NCI-H226 (cell line): ENCODE data around the gene CDC42BPA.
"Not testable (repeated sequence)": the region's sequence is repeated elsewhere in the genome, so short reads cannot be mapped to it uniquely, and the experiment has no call there.

Experiments
- DNase-seq: peaks from one replicate; pipeline ENCODE4 v3.0.0-alpha.2; 2015

CDC42BPA gene

GRCh38 chr1:227308367-227309336 lies 9.6 kb downstream of the CDC42BPA start:
- DNase-seq: no peak

DNA sequence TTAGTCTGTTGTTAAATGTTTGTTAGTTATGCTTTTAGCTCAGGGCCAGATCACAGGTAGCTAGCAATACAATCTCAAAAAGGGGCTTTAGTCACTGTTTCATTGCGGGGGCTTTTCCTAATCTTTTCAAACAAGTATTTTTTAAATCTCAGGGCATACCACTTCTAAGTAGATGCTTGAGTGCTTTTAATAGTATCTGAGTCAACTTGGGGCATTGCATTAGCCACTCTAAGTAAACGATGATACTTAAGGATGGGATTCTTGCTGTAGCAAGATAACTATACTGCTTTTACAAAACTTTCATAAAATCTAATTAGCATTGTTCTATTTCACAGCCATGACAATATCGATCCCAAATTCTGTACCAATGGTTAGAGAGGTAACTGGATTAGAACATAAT lies 11.6 kb downstream of the CDC42BPA start:
- DNase-seq: no peak

- DNase-seq: no peak
Observed at GRCh38 chr1:227305894-227306626, 12.2 kb downstream of the CDC42BPA start.

GRCh38 chr1:227304665-227305064 lies 13.6 kb downstream of the CDC42BPA start:
- no peak for DNase-seq

DNA sequence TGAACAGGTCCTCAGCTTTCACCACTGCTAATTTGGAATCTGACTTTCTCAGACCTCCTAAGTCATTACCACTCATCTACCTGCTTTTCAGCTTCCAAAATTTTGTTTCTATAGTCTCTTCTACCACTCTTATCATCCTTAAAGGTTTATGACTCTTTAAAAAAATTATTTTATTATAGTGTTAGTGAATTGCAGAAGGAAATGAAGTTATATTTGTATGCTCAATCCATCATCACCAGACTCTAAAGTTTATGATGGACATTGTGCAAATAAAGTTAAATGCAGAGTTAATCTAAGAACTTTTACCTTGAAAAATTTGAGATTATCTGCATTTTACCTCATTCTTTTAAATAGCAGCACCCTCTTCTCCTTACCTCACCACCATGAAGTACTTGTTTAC lies 14.6 kb downstream of the CDC42BPA start:
- no peak for DNase-seq

DNA sequence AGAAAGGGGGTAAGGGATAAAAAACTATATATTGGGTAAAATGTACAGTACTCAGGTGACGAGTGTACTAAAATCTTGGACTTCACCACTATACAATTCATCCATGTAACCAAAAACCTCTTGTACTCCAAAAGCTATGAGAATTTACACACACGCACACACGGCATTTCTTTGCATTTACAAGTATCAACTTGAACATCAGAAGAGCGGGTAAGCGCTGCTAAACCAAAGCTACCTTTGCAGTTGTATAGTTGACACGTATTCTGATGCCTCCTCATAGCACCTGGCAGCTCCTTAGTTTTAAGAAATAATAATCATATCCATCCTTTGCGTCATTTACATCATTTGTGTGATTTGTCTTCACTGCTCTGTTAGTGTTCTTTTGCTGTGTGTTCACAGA lies 17.6 kb downstream of the CDC42BPA start:
- DNase-seq: no peak

GRCh38 chr1:227299688-227300087 lies 18.6 kb downstream of the CDC42BPA start:
- no peak for DNase-seq

DNA sequence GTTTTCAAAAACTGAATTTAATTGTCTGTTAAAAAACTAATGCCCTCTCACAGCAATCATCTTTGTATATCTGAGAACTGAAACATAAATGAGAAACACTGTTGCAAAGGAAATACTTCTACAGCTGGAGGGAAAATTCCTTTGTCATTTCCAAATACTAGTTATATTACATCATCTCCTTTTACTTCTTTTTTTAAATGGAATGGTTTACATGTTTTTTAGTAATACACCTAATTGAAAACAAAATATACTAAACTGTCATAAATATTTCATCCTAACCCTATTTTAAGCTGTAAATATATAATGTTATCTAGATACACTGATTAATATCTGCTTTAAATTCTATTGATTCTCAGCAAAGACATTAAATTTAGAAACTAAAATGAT lies 19.1 kb downstream of the CDC42BPA start:
- no peak for DNase-seq

DNA sequence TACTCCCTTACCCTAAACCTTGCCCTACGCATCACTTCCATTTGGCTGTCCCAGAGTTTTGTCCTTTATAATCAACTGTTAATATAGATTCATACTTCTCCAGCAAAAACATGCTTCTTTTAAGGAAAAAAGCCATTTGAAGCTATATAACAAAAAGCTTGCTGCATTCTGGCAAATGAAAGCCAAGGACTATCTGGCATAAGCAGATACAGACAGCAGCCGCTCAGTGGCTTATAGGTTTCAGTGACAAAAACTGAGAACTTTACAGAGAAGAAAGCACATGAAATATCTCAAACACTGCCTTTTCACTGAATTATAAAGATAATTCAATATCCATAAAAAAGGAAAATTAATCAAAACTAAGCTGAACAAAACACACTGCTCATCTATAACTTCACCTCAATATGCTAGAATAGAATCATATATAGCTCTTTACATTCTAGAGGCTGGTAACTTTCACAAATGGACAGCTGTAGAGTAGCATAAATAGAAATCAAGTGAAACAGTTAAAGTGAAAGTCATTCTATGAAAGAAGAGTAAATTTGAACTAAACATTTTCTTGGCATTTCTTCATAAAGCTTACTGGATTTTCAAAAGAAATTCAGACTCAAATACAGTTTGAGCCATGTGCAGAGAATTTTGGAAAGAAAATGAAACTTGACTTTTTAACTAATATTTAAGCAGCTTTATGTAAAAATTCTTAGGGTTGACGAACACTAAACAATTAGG lies 19.6 kb downstream of the CDC42BPA start:
- DNase-seq: no peak

DNA sequence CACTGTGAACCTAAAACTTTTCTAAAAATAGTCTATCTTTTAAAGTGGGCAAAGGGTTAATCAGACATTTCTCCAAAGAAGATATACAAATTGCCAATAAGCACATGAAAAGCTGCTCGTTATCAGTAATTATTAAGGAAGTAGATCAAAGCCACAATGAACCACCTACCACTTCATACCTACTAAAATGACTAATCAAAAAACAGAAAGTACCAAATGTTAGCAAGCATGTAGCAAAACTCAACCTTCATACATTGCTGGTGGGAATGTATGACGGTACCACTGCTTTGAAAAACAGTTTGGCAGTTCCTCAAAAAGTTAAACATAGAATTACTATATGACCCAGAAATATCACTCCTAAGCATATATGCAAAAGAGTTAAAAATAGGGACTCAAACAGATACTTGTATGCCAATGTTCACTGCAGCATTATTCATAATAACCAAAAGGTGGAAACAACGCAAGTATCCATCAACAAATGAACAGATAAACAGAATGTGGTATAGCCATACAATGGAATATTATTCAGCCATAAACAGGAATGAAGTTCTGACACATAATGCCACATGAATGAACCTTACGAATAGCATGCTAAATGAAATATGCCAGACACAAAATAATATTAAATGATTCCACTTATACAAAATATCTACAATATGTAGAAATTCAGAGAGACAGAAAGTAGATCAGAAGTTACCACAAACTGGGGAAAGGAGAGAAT lies 21.1 kb downstream of the CDC42BPA start:
- DNase-seq: no peak

- no peak for DNase-seq
Observed at GRCh38 chr1:227295609-227296008, 22.7 kb downstream of the CDC42BPA start.

DNA sequence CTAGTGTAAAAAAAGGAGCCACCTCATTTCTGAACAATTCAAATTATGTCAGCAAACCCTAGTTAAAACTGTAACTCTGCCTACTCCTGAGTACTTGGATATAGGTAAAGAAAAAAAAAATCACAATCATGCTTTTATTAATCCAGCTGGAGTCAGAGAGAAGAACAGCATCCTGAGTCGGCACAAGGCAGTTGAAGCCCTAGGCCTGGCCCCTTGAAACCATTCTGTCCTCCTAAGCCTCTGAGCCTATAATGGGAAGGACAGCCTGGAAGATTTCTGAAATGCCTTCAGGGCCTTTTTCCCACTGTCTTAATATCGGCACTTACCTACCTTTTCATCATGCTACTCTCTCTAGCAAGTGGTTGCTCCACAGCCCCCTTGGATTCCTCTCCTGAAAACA lies 32.5 kb downstream of the CDC42BPA start:
- DNase-seq: no peak

DNA sequence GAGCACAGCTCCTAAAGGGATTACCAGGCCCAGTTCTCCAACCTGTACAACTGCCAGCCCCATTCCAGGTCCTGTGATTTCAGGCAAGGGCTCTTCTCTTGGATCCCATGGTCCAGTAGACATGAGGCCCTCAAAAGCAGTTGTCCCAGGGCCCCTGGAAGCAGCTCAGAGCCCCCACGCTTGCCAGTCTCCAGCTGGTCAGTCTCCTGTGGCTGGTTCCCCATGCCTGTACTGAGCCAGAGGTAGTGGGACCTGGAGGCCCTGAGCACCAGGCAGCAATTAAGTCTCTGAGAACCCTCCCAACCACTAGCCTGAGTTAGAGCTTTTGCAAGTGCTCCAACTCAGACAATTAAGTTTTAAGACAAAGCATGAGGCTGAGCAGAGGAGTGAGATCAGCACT lies 36.9 kb downstream of the CDC42BPA start:
- no peak for DNase-seq

- DNase-seq: no peak
Observed at GRCh38 chr1:227280836-227281235, 37.5 kb downstream of the CDC42BPA start.

DNA sequence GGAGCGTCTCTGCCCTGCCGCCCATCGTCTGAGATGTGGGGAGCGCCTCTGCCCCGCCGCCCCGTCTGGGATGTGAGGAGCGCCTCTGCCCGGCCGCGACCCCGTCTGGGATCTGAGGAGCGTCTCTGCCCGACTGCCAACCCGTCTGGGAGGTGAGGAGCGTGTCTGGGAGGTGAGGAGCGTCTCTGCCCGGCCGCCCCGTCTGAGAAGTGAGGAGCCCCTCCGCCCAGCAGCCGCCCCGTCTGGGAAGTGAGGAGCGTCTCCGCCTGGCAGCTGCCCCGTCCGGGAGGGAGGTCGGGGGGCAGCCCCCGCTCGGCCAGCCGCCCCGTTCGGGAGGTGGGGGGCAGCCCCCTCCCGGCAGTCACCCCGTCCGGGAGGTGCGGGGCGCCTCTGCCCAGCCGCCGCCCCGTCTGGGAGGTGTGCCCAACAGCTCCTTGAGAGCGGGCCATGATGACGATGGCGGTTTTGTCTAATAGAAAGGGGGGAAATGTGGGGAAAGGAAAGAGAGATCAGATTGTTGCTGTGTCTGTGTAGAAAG lies 42.1 kb downstream of the CDC42BPA start:
- not testable (repeated sequence) for DNase-seq

DNA sequence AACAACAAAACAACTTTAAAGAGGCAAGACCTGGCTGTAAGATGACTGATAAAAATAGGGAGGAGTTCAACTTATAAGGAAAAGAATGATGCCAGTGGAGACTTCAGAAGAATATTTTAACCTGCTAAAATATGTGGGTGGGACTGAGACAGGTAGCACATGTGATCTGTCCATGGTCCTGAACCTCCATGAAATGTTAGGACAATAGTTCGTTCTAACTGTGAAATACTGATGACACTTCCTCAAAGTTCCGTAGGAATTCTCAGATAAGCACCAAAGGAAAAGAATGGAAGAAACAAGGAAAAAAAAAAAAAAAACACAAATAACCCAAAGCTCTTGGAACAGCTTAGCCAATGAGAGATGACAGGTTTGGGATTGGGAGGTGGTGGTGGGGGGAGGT lies 44.7 kb downstream of the CDC42BPA start:
- DNase-seq: no peak

- DNase-seq: no peak
Observed at GRCh38 chr1:227272428-227272827, 45.9 kb downstream of the CDC42BPA start.

DNA sequence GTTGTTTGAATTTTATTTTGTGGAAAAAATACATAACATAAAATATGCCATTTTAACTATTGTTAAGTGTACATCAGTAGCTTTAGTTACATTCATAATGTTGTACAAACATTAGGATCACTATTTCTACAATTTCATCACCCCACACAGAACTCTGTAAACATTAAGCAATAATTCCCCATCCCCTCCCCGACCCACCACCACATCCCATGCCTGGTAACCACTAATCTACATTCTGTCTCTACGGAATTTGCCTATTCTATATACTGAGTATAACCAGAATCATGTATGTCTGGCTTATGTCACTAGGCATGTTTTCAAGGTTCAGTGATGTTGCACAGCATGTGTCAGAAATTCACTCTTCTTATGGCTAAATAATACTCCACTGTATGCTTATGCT lies 47.7 kb downstream of the CDC42BPA start:
- no peak for DNase-seq

DNA sequence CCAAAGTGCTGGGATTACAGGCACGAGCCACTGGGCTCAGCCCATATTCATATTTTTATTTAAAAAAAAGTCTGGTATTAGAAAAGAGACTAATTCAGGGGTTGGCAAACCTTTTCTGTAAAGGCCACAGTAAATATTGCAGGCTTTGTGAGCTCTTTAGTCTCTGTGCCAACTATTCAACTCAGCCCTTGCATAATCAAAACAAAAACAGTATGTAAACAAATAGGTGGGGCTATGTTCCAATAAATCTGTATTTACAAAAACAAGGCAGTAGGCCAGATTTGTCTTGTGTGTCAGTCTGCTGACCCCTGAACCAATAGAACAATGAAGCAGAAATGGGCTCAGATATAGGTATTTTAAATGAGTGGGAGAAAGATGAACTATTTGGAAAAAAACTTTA lies 49.3 kb downstream of the CDC42BPA start:
- no peak for DNase-seq

DNA sequence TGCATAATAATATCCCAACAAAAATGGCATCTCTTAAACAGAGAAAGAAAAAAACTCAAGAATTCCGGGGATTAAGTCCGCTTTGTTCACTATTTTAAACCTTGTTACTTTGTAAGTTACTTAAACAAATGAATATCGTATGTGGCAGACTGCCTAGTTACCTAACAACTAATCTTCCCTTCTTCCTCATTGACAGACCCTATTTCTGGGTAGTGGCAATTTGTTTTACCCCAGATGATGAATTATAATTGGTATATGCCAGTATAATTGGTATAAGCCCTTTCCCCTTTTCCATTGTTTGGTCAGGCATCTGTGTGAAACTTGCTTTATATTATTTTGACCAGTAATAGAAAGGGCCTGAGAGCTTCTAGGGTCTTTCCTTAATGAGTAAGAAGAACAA lies 52.4 kb downstream of the CDC42BPA start:
- DNase-seq: no peak

- DNase-seq: no peak
Observed at GRCh38 chr1:227263869-227264268, 54.4 kb downstream of the CDC42BPA start.

DNA sequence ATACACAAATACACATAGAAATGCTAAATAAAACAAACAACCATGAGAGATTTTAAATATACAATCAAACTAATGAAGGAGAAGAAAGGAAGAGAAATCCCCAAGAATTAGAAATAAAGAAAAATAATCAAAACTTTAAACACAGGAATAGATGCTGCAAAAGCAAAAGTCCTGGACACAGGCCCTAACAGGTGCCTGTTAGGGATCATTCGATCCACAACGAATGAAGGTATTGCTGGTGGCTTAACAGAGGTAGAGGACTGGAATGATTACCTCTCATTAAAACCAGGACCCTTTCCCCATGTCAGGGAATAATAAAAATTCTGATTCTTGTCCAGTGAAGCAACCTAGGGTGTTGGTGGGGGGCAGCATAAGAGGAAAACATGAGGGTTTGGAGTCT lies 56.8 kb downstream of the CDC42BPA start:
- no peak for DNase-seq

- no peak for DNase-seq
Observed at GRCh38 chr1:227260433-227260832, 57.9 kb downstream of the CDC42BPA start.
